Muscle of leg (tissue), 11 donors: ENCODE results near the gene SMARCA5. TPM values are rescaled to one million over a fixed set of nuclear protein-coding genes. Genes with fewer than 3 reads are reported as not detected.
"Not testable (repeated sequence)": the region's sequence is repeated elsewhere in the genome, so short reads cannot be mapped to it uniquely, and the experiment has no call there.

Experiments
- DNase-seq: peaks from one replicate; pipeline ENCODE4 v3.0.0; 2013
- H3K27ac ChIP-seq: one replicate; pipeline ENCODE4 v1.5.1; 2013; ENCODE audit warnings: mild to moderate bottlenecking, low read length, control low read depth
- H3K27me3 ChIP-seq: one replicate; pipeline ENCODE4 v1.6.1; 2013; ENCODE audit warnings: low read length; ENCODE audit not compliant: control insufficient read depth, insufficient read depth
- H3K36me3 ChIP-seq: one replicate; pipeline ENCODE4 v1.6.1; 2013; ENCODE audit warnings: low read length; ENCODE audit not compliant: control insufficient read depth, insufficient read depth
- H3K4me1 ChIP-seq: one replicate; pipeline ENCODE4 v1.6.1; 2013; ENCODE audit warnings: low read length; ENCODE audit not compliant: control insufficient read depth, insufficient read depth
- H3K4me3 ChIP-seq: one replicate; pipeline ENCODE4 v1.5.1; 2013; ENCODE audit warnings: low read length, control low read depth
- H3K9me3 ChIP-seq: replicated peaks from 2 replicates; pipeline ENCODE4 v1.6.1; 2013; ENCODE audit warnings: low read depth, low read length; ENCODE audit not compliant: control insufficient read depth
- WGBS: methylation state at CpG from one replicate; pipeline ENCODE4 v1.1.5; 2013; ENCODE audit warnings: missing lambda C conversion rate; ENCODE audit not compliant: insufficient coverage; 5-methylcytosine and 5-hydroxymethylcytosine counted together
- polyA plus RNA-seq, 8 donors: library from polyadenylated mRNA; unstranded; fragments of 120-200 nt; gene quantifications; one replicate each; pipeline versions ENCODE4 v1.2.1 to v1.2.3, GENCODE V29; 2013; ENCODE audit warnings: inconsistent platforms in 1 of 8, low replicate concordance in 1 of 8; ENCODE audit not compliant: insufficient read length in 8 of 8, insufficient read depth in 1 of 8
- total RNA-seq: library from RNA; stranded (reverse); fragments of 120-200 nt; gene quantifications from one replicate; pipeline ENCODE4 v1.2.4, GENCODE V29; 2013

The SMARCA5 gene
- total and polyA plus RNA-seq, 9 donors, result 35.3 to 76.6 (median 60.3) TPM

GRCh38 chr4:143524211-143524610 is 10.7 kb downstream of the SMARCA5 start:
- Histone ChIP-seq H3K27me3 (no peaks in the 10 kb centered on the region), H3K4me3 (no peak overlapping the region), H3K9me3 (no peaks in the 10 kb centered on the region), H3K4me1 (no peaks in the 10 kb centered on the region), H3K36me3 (peaks cover 24% of the 10 kb centered on the region), H3K27ac (no peak overlapping the region)
- no peak for DNase-seq
- WGBS, result no CpG with 5 or more reads among the region's 4 CpGs

- H3K4me1 ChIP-seq, H3K27ac ChIP-seq, DNase-seq, H3K27me3 ChIP-seq, H3K9me3 ChIP-seq, H3K4me3 ChIP-seq: not testable (repeated sequence)
- 80% methylated on average over 1 of the region's 4 CpGs for WGBS
- peaks cover 34% of the 10 kb centered on the region for H3K36me3 ChIP-seq
Measured at GRCh38 chr4:143528046-143528445, 14.5 kb downstream of the SMARCA5 start.

GRCh38 chr4:143531380-143531779 is 17.9 kb downstream of the SMARCA5 start:
- no CpG with 5 or more reads among the region's 1 CpG for whole genome bisulfite sequencing
- no peak for DNase-seq
- Histone ChIP-seq H3K27me3 (no peaks in the 10 kb centered on the region), H3K4me1 (no peaks in the 10 kb centered on the region), H3K9me3 (no peaks in the 10 kb centered on the region), H3K27ac (no peak overlapping the region), H3K4me3 (no peak overlapping the region), H3K36me3 (peaks cover 37% of the 10 kb centered on the region)

- DNase-seq, result no peak
- peaks cover 38% of the 10 kb centered on the region for H3K36me3 ChIP-seq
- no peaks in the 10 kb centered on the region for H3K4me1 ChIP-seq
- H3K9me3 ChIP-seq, result no peaks in the 10 kb centered on the region
- no CpG with 5 or more reads among the region's 2 CpGs for WGBS
- no peaks in the 10 kb centered on the region for H3K27me3 ChIP-seq
- H3K4me3 ChIP-seq, result no peak overlapping the region
- no peak overlapping the region for H3K27ac ChIP-seq
Measured at GRCh38 chr4:143531788-143532491, 18.4 kb downstream of the SMARCA5 start.

- Histone ChIP-seq H3K27me3 (no peaks in the 10 kb centered on the region), H3K36me3 (peaks cover 34% of the 10 kb centered on the region), H3K4me1 (no peaks in the 10 kb centered on the region), H3K4me3 (no peak overlapping the region), H3K27ac (no peak overlapping the region), H3K9me3 (no peaks in the 10 kb centered on the region)
- WGBS, result no CpG with 5 or more reads among the region's 4 CpGs
- no peak for DNase-seq
Measured at GRCh38 chr4:143538979-143539669, 25.6 kb downstream of the SMARCA5 start.

GRCh38 chr4:143539670-143540023 is 26.1 kb downstream of the SMARCA5 start:
- H3K27ac ChIP-seq, result no peak overlapping the region
- no peak overlapping the region for H3K4me3 ChIP-seq
- no peaks in the 10 kb centered on the region for H3K4me1 ChIP-seq
- no peaks in the 10 kb centered on the region for H3K27me3 ChIP-seq
- H3K9me3 ChIP-seq, result no peaks in the 10 kb centered on the region
- no peak for DNase-seq
- peaks cover 33% of the 10 kb centered on the region for H3K36me3 ChIP-seq
- no CpG with 5 or more reads among the region's 3 CpGs for WGBS

- Histone ChIP-seq H3K4me1 (no peaks in the 10 kb centered on the region), H3K27me3 (no peaks in the 10 kb centered on the region), H3K27ac (no peak overlapping the region), H3K4me3 (no peak overlapping the region), H3K36me3 (peaks cover 19% of the 10 kb centered on the region), H3K9me3 (no peaks in the 10 kb centered on the region)
- no CpG with 5 or more reads among the region's 2 CpGs for whole genome bisulfite sequencing
- no peak for DNase-seq
Measured at GRCh38 chr4:143549928-143550327, 36.4 kb downstream of the SMARCA5 start.

GRCh38 chr4:143554728-143555597 is 41.5 kb downstream of the SMARCA5 start:
- DNase-seq, result no peak
- Histone ChIP-seq H3K27ac (no peak overlapping the region), H3K36me3 (peaks cover 15% of the 10 kb centered on the region), H3K27me3 (peaks cover 5% of the 10 kb centered on the region), H3K4me1 (peaks cover 5% of the 10 kb centered on the region), H3K9me3 (no peaks in the 10 kb centered on the region), H3K4me3 (no peak overlapping the region)
- 55% methylated on average over 3 of the region's 4 CpGs for WGBS

- Histone ChIP-seq H3K9me3 (no peaks in the 10 kb centered on the region), H3K27ac (no peak overlapping the region), H3K27me3 (peaks cover 5% of the 10 kb centered on the region), H3K36me3 (peaks cover 11% of the 10 kb centered on the region), H3K4me3 (no peak overlapping the region), H3K4me1 (peaks cover 5% of the 10 kb centered on the region)
- WGBS, result 60% methylated on average over 3 of the region's 5 CpGs
- DNase-seq, result no peak
Measured at GRCh38 chr4:143555676-143556075, 42.2 kb downstream of the SMARCA5 start.

- Histone ChIP-seq H3K9me3 (no peaks in the 10 kb centered on the region), H3K36me3 (peaks cover 8% of the 10 kb centered on the region), H3K27me3 (peaks cover 5% of the 10 kb centered on the region), H3K4me1 (peaks cover 5% of the 10 kb centered on the region), H3K27ac (no peak overlapping the region), H3K4me3 (no peak overlapping the region)
- 88% methylated on average over 1 of the region's 2 CpGs for whole genome bisulfite sequencing
- DNase-seq, result peak; percentile 9
Measured at GRCh38 chr4:143558286-143558685, 44.8 kb downstream of the SMARCA5 start.
